ENCODE results near the gene FAM98B. TPM values are rescaled to one million over a fixed set of nuclear protein-coding genes. Genes with fewer than 3 reads are reported as not detected.
"Not testable (repeated sequence)": the region's sequence is repeated elsewhere in the genome, so short reads cannot be mapped to it uniquely, and the experiment has no call there.

The FAM98B gene
- 7.0 and 8.8 TPM in 2 replicates for total RNA-seq

DNA sequence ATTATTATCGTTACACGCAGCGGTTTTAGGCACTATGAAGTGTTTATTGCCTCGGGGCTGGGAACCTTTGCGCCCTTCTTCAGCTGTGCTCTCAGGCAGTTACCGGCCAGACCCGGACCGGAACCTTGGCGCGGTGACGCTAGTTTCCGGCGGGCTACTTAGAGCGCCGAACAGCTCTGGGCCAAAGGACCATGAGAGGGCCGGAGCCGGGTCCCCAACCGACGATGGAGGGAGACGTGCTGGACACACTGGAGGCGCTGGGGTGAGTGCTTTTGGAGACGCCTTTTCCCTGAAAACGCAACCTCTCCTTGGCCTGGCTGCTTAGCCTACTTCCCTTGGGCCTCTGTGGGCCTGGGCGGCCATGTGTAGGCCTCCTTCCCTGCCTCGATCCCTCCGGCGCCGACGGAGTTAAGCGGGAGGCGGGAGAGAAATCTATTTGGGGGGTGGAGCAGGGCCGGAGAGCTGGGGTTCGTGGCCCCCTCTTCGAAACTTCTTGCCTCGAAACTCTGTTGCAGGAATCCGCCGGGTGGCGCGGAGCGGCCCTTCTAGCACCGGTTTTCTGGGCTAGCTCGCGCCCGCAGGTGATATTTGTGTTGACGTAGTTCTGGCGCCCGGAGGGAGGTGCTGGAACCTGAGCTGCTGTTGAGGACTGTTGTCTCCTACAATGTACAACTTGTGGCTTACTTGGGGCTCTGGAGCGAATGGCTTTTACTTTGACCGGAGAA lies at the start of gene FAM98B:
TSS of gene FAM98B (plus strand) at position 157 of the 725 bp plus-strand sequence. CDS start at position 192, 35 bp downstream.
- peak; percentile 91 for DNase-seq

DNA sequence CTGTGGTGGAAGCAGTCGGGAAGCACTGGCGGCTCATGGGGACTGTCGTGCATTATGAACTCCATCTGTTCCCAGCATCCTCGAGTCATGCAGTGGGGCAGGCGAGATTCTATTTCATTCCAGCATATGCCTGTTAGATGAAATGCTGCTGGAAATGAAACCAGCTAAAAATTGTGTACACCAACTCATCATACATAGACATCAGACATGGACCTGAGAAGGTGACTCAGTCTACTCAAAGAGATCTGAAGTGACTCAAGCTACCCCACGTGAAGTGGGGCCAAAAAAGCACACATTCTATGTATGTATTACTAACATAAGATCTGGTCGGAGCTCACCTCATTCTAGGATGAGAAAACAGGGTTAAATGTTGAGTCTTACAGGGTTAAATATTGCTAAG lies 47.5 kb upstream of the FAM98B start:
- DNase-seq = no peak

DNA sequence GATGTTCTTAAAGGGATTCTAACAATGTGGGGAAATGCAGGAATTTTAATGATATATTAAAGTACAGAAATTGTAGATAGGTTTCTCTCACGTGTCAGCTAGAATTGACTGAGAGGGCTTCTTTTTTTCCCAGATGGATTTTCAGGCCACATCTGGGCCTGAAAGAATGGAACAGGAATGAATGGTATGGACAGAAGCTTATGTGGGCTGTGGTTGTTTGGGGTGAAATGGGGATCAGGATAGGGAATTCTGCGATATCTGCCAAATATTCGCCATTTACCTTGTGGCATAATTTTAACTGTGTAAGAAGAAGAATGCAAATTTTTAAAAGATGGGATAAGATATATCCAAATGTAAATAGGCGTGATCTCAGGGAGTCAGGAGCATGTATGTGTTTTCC lies 45.4 kb upstream of the FAM98B start:
- DNase-seq = no peak

DNA sequence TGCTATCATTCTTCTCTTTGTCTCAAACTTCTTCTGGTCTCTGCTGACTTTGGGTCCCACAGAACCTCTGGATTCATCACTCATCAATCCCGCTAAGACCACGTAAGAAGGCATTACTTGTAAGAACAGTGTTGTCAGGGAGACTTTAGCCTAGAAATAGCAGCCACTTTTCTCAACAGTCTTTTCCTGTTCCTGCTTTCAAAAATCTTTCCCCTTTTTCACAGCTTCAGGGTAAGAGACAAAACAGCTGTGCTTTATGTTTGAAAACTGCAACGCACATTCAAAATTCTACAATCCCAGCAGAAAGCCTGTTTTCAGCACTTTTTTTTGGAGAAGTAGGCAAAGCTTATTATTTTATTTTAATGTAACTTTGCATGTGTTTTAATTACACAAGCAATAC lies 42.0 kb upstream of the FAM98B start:
- DNase-seq = no peak

DNA sequence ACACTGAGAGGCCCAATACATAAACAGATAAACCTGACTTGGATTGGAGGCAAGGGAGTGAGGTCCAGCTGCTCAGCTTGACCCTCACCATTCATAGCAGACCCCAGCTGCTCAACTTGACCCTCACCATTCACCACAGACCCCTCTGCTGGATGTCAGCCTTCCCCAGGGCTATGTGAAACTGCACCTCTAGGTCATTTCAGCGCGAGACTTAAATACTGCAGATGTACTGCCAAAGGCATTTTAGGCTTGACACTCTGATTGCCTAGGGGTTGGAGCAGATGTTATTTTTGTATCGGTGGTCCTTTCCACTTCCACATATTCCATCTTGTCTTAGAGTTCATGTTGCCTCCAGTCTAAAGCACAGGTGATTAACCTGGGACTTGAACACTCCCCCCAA lies 41.5 kb upstream of the FAM98B start:
- no peak for DNase-seq

DNA sequence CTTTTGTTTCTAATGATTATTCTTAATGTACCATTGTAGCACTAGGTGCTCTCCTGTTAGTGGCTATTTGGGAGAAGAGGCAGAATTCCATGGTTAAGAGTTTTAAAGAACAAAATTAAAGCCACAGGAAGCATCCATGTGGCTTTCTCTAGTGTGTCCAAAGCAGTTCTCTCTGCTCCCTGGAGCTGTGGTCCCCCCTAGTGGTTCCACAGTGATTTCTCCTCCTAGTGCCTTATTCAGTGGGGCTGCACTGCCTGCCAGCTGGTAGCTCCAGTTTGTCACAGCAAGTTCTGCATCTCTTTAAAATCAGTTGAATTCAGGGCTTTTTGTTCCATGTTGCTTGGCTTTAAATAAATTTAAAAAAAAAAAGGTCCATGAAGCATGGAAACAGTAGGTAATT lies 39.6 kb upstream of the FAM98B start:
- peak; percentile 73 for DNase-seq

DNA sequence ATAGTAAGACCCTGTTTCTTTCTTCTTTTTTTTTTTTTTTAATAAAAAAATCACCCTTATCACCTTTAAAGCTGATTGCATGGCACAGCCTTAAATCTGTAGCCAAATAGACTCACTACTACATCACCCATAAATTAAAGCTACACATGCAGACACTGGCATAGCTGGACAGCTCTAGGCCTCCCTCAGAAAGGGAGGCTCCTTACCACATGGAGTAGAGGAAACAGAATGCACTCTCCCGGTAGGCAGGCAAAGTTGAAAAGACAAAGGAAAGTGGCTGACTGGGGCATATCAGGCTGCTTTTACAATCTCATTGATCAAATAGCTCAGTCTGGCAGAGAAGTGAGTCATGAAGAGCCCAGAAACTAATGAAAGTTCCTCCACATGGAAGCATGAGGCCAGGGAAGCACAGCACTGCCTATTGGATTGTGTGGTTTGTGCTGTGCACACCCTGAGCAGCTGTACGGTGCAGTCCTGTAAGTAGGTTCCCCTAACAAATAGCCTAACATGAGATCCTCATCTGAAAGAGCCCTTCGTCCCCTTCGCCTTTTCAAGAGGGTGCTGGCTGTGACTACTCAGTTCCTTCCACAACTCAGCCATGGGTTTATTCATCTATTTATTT lies 32.7 kb upstream of the FAM98B start:
- DNase-seq = no peak

DNA sequence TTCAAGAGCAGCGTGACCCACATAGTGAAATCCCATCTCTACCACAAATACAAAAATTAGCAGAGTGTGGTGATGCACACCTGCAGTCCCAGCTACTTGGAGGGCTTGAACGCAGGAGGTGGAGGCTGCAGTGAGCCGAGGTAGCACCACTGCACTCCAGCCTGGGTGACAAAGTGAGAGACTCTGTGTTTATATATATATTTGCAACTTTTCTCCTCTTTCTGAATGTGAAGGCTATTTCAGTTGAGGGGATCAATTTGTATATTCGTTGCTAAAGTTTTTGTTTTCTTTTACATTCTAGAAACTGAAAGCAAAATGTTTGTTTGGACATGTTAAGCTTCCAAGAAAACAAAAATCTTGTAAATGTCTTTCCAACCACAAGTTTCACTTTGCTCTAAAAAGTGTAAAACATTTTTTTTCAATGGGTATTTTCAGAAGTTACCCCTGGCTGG lies 29.8 kb upstream of the FAM98B start:
- DNase-seq = no peak

DNA sequence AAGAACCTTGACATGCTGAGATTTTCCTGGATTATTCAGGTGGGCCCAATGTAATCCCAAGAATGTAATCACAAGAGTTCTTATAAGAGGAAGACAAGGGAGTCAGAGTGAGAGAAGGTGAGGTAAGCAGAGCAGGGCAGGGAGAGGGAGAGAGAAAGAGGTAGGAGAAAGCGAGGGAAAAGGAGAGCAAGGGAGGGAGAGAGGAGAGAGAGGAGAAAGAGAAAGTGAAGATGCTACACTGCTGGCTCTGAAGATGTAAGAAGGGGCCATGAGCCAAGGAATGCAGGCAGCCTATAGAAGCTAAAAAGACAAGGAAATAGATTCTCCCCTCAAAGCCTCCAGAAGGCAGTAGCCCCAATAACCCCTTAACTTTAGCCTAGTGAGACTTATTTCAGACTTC lies 28.7 kb upstream of the FAM98B start:
- no peak for DNase-seq

DNA sequence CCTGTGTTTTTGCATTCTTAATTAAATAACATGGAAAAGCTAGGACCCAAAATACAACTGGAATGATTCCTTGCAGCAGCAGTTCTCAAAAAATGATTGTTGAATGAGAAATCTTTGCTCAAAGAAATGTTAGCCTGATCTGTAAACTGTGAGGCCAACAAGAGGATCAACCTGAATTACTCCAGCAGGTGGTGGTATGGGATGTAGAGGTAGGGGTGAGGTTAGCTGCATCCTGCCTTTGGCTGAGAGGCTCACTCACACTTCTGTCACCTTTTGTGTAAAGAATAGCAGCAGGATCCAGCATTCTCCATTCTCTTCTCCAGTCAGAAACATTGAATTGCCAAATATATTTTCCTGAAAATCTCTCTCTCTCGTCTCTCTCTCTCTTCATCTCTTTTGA lies 26.5 kb upstream of the FAM98B start:
- no peak for DNase-seq

DNA sequence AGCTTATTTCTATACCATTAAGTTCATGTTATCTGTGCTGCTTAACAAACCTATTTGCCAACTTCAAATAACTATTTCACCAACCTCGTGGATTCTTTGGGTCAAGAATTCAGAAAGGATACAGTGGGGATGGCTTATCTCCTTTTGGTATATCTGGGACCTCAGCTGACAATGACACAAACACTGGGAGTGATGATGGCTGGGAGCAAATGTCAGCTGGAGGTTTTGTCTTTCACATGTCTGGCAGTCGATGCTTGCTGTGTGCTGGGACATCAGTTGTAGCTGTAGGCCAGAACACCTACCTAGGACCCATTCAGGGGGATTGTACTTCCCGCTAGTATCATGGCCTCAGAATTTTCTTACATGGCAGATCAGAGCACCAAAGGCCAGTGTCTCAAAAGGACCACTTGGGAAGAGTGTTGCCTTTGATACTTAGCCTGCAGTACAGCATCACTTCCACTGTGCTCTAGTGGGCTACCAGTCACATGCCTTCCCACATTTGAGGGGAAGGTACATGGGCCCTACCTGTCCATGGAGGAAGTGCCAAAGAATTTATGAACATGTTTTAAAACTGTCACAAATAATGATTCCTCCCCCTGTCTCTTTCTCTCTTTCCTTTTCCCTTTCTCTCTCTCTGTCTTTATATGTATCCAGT lies 23.7 kb upstream of the FAM98B start:
- DNase-seq = no peak

DNA sequence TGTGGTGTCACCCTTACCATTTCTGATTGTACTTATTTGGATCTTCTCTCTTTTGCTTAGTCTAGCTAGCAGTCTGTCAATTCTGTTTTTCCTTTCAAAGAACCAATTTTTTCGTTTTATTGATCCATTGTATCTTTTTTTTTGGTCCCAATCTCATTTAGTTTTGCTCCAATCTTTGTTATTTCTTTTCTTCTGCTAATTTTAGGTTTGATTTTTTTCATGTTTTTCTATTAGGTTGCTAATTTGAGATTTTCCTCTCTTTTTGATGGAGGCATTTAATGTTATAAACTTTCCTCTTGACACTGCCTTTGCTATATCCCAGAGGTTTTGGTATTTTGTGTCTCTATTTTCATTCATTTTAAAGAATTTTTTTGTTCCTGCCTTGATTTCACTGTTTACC lies 16.9 kb upstream of the FAM98B start:
- DNase-seq = no peak

DNA sequence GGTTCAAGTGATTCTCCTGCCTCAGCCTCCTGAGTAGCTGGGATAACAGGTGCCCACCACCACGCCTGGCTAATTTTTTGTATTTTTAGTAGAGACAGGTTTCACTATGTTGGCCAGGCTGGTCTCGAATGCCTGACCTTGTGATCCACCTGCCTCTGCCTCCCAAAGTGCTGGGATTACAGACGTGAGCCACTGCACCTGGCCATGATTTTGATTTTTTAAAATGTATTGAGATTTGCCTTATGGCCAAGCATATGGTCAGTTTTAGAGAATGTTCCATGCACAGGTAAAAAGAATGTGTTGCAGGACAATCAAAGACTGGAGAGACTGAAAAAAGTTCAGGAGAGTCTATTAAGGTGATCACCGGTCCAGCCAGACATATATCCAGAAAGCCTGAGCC lies 16.3 kb upstream of the FAM98B start:
- DNase-seq = not testable (repeated sequence)

DNA sequence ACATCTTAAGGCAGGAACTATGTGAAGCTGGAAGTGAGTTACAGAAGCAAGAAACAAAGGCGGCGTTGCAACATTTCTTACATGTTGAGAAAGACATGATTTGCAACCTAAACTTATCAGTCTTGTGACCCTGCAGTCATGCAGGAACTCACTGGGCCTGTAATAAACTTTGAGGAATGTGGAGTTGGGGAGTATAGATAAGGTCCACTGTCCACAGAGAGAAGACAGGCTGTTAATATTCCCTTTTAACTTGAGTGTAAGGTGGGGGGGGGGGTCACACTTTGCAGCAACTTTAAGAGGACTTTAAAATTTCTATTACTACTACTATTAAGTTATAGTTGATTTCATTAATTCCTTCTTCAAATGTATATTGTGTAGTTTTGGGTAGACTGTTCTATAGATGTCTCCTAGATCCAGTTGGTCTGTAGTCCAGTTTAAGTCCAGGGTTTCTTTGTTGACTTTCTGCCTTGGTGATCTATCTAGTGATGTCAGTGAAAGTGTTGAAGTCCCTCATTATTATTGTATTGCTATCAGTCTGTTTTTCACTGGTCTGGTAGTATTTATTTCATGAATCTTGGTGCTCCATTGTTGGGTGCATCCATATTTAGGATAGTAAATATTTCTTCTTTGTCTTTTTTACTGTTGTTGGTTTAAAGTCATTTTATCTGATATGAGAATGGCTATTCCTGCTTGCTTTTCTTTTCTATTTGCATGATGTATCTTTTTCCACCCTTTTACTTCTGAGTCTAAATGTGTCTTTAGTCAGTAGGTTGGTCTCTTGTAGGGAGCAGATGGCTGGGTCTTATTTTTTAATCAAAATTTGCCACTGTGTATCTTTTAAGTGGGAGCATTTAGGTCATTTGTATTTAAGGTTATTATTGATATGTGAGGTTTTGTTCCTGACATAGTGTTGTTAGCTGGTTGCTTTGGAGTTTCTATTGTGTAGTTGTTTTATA lies 15.6 kb upstream of the FAM98B start:
- DNase-seq = no peak

DNA sequence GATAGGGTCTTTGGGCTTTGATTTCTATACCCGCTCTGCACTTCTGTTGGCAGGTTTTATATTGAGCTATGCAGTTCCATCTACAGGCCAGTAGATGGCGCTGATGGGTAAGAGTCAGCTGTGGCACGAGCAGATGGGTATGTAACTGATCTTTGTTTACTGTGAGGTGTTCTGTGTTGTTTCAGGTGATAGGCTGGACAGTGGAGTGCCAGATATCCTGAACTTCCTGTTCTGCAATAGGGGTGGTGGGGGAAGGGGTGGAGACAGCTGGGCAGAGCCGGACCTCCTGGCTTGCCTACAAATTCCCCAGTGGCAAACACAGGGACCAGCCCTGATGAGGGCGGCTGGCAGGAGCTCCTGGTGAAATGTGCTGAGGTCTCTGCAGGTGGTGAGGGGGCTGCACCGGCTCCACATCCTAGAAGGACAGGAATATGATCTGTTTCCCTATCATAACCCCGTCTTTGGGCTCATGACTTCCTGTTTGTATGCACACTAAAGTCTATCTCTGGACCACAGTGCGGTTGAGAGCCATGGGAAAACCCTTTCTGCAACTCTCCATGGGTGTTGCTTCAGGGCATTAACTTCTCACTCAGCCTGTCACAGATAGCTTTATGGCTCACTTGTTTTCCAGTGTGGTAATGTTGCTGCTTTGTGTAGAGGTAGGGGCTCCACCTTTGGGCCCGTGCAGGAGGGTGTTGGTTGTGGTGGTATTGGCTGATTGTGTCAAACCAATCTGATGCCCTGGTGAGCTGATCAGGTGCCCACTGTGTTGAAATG lies 13.4 kb upstream of the FAM98B start:
- peak; percentile 84 for DNase-seq

DNA sequence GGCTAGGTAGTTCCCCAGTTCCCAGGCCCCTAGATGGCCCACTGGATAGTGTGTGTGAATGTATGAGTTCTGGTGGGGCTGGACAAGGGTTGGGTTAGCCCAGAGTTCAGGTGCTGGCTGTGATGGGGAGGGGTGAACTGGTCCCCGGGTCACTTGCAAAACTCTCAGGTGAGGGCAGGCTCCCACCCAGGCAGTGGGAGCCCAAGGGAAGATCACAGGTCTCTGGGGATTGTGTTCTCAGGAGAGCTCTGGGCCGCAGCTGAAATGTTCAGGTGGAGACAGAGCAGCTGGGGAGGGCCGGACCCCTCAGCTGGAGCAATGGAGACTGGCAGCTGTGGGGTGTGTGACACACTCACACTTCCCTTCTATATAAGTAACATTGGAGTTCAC lies 12.8 kb upstream of the FAM98B start:
- no peak for DNase-seq

DNA sequence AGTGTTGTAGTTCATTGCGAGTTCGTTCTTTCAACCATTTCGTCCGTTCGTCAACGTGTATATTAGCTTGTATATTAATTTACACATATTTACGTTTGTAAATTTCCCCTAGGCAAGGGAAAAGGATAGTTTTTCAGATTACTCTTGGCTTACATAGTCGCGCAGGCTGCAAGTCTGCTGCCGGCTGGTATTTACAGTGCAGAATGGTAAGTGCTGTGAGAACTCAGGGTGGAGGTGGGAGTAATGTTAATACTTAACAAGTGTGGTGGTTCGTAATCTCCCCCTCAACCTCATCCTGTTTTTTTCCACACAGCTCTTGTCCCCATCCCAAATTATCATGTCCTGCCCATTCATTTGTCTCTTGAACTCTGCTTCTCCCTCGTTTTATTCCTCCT lies 766 bp downstream of the FAM98B start:
- DNase-seq = peak; percentile 22

DNA sequence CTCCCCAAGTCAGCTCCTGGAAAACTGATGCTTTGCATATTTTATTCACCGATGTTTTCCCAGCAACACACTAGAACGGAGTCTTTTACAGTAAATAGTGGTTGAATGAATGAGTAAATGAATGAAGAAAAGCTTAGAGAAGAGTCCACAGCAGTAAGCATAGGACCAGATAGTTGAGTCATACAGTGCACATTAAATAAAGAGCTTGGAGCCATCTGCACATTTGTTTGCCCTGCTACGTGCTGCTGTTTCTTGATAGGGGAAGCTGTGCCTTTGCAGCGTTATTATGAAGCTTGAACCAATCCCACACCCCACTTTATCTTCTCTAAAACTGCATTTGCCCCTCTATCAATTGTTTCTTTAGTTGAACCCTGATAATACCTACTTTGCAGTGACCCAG lies 1.2 kb downstream of the FAM98B start:
- no peak for DNase-seq

DNA sequence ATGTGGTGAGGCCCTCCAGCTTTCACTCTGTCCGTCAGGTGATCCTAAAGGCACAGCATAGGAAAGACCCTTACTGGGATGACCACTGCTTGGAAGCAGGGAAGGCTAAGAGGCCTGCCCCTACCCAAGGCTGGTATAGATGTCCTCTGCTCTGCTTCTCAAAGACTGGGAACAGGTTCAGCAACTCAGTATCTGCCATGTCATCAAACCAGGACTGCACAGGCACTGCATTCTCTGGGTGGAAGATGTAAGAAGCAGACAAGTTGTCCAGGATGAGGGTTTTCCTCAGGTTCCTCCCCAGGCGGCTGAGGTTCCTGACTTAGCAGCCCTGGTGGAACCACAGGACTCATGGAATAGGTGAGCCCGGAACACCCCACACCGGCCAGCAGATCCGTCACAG lies 4.7 kb downstream of the FAM98B start:
- no peak for DNase-seq

DNA sequence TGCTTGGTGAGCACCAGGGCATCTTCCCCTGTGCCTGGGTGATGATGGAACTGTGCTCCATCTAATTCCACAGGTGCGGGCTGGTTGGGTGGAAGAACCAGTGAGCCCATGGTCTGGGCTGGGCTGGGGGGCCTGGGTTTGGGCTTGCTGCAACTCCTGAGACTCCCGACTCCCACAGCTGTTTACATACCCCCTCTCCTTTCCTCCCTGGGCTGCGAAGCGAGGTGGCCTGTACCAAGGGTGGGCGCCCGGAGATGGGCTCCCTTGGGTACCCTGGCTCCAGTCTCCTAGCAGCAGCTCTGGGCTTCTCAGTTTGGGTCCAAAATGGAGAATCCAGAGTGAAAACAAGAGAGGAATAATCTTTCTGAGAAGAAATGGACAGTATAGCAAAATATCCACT lies 5.6 kb downstream of the FAM98B start:
- DNase-seq = no peak

DNA sequence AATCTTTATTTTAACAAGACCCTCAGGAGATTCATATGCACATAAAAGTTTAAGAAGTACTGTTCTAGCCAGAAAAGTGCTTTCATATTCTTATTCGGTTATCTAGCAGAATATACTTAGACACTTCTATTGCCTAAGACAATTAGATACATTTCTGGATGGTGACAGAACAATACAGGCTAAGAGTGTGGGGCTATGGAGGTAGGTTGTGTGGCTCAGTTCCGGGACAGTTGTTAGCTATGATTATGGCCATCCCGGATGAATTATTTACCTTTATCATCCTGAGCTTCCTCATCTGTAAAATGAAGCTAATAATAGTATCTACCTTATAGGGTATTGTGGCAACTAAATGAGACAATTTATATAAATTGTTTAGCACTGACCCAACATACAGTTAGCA lies 6.6 kb downstream of the FAM98B start:
- no peak for DNase-seq

All from dermis blood vessel endothelial cell (primary cell).